ENCODE data around the gene KLHDC4. TPM values are rescaled to one million over a fixed set of nuclear protein-coding genes. Genes with fewer than 3 reads are reported as not detected.

The KLHDC4 gene
- total RNA-seq, 6 experiments from 2014 or later = 18.4 to 23.7 (median 21.7) TPM

- Mint-ChIP-seq H3K9me3 (no peaks in the 10 kb centered on the region), H3K27ac (no peak overlapping the region), H3K36me3 (ENCODE audit: low read depth) (peaks cover 29% of the 10 kb centered on the region), H3K4me3 (no peak overlapping the region), H3K27me3 (ENCODE audit: insufficient read depth) (no peaks in the 10 kb centered on the region; the same call in 1 of the 2 replicates), H3K4me1 (ENCODE audit: low read depth) (no peaks in the 10 kb centered on the region)
- TF ChIP-seq CTCF (IDR thresholded peaks at IDR 0.05) = no peak
- DNase-seq = no peak
These were observed 20.9 kb downstream of the KLHDC4 start for GRCh38 chr16:87744750-87745514.

GRCh38 chr16:87742781-87743490 lies 22.9 kb downstream of the KLHDC4 start:
- Mint-ChIP-seq H3K27me3 (ENCODE audit: insufficient read depth) (no peaks in the 10 kb centered on the region; the same call in 1 of the 2 replicates), H3K4me1 (ENCODE audit: low read depth) (no peaks in the 10 kb centered on the region), H3K9me3 (no peaks in the 10 kb centered on the region), H3K27ac (no peak overlapping the region), H3K4me3 (no peak overlapping the region), H3K36me3 (ENCODE audit: low read depth) (peaks cover 17% of the 10 kb centered on the region)
- DNase-seq = no peak
- no peak for TF ChIP-seq CTCF (IDR thresholded peaks at IDR 0.05)

GRCh38 chr16:87741700-87742415 lies 23.9 kb downstream of the KLHDC4 start:
- DNase-seq = no peak
- Mint-ChIP-seq H3K27me3 (ENCODE audit: insufficient read depth) (no peaks in the 10 kb centered on the region; the same call in 1 of the 2 replicates), H3K36me3 (ENCODE audit: low read depth) (peaks cover 16% of the 10 kb centered on the region), H3K4me1 (ENCODE audit: low read depth) (no peaks in the 10 kb centered on the region), H3K9me3 (no peaks in the 10 kb centered on the region), H3K27ac (no peak overlapping the region), H3K4me3 (no peak overlapping the region)
- no peak for TF ChIP-seq CTCF (IDR thresholded peaks at IDR 0.05)

DNA sequence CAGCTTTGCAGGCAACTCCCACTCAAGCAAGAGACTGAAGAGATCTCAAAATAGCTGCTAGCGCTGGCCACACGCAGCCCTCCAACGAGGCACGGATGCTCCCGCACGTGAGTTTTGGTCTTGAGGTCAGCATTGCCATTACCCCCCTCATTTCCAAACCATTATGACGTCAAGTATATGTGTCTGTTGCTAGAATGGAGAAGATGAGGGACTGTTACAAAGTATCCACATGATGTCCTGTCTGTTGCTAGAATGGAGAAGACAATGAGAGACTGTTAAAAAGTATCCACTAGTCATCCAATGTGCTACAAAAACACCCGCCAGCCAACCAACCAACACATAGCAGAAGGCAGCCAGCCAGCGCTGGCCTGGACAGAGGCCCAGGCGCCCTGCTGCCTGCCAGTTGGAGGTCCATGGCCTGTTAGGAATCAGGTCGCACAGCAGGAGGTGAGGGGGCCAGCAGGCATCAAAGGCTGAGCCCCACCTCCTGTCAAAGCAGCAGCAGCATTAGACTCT lies 24.8 kb downstream of the KLHDC4 start:
- peaks cover 11% of the 10 kb centered on the region for H3K36me3 Mint-ChIP-seq (ENCODE audit: low read depth)

More for the DNA sequence above, 24.8 kb downstream of the KLHDC4 start:
- TF ChIP-seq CTCF (IDR thresholded peaks at IDR 0.05) = no peak
- Mint-ChIP-seq H3K4me1 (ENCODE audit: low read depth) (no peaks in the 10 kb centered on the region), H3K27me3 (ENCODE audit: insufficient read depth) (no peaks in the 10 kb centered on the region; the same call in 1 of the 2 replicates), H3K4me3 (no peak overlapping the region), H3K9me3 (no peaks in the 10 kb centered on the region), H3K27ac (no peak overlapping the region)
- DNase-seq = no peak

All from HFFc6 (cell line).